SIG-M5 treated with dmso at 0.1 percent for 504 hours (cell line): ENCODE results near the gene PPRC1.
A peak's percentile ranks its signal among the peaks of the same experiment; 100 is the strongest.

Experiments
- DNase-seq: peaks from one replicate; lab custom pipeline; 2025; ENCODE audit not compliant: unreplicated experiment; lab: John Stamatoyannopoulos, UW

The PPRC1 gene

DNA sequence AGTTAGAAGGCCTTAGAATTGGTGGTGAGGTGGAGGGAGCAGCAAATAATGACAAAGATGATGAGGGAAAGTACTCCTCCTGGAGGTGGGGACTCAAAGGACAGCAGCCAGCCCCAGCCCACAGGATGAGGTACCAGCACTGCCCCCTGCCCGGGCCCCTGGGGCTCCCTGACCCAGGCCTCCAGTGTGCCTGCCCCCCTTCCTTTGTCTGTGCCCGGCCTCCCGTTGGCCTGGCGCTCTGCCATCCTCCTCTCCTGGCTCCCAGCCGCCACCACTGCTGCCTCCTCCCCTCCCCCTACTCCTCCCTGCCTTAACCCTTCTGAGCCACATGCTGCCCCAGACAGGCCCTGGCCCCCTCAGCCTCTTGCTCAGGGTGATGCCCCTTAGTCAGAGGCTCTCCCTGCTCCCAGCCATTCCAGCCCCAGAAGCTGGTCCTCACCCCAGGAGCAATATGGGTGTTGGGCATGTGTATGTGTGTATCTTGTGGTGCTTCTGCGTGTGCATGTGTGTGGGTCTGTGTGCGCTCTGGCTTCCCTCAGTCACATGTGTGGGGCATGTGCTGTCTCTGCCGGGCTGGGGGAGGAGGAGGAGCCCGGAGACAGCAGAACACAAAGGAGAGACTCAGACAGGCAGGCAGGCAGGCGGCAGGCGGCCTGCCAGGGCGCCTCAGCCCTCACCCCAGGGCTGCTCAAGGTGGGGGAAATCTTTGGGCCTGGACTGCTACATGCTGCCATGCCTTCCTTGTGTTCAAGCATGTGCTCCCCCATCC lies 15.3 kb upstream of the PPRC1 start:
- peak; percentile 41 for DNase-seq

DNA sequence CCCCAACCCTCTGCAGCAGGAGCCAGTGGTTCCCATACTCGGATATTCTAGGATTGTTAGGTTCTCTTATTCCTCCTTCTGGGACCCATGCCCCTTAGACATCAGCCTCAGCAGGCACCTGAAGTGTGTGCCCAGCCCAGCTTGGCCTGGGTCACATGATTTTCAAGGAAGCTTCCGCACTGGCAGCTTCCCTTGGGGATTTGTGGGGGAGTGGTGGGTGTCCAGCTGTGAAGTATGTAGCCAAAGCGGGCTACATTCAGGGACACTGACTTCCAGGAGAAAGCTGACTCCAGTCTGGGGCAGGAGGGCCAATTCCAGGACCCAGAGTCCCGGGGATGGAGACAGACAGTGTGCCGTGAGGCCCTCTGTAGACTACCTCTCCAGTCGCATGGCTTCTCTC lies 14.0 kb upstream of the PPRC1 start:
- DNase-seq = no peak

DNA sequence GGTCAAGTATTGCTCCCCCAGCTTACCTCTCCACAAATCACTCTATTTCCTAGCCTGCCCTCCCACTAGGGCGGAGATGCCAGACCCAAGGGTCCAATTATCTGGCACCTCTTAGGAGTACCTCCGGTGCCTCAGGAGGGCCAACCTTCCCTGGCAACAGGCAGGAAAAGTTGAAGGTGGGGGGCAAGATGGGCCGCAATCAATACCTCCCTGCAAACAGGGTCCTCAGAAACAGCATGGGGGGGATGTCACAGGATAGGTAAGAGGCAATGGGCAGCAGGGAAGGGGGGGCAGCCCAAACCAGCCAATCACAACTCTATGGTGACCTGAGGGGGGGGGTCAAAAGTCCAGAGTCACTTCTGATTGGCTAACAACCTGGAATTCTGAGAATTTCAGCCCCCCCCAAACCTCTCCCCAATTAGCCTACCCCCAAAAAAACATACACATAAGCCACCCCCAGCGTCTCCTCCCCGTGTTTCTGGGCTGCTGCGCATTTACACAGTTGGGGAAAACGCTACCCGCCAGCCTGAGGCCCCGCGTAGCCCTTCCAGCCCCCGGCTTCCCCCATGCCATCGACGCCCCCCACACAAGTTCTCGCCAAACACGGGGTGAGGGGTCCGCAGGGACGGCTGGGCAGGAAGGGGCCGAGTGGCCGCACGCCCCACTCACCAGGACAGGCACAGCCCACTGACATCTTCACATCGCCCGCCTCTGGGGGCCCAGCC lies 13.3 kb upstream of the PPRC1 start:
- DNase-seq = peak; percentile 50

DNA sequence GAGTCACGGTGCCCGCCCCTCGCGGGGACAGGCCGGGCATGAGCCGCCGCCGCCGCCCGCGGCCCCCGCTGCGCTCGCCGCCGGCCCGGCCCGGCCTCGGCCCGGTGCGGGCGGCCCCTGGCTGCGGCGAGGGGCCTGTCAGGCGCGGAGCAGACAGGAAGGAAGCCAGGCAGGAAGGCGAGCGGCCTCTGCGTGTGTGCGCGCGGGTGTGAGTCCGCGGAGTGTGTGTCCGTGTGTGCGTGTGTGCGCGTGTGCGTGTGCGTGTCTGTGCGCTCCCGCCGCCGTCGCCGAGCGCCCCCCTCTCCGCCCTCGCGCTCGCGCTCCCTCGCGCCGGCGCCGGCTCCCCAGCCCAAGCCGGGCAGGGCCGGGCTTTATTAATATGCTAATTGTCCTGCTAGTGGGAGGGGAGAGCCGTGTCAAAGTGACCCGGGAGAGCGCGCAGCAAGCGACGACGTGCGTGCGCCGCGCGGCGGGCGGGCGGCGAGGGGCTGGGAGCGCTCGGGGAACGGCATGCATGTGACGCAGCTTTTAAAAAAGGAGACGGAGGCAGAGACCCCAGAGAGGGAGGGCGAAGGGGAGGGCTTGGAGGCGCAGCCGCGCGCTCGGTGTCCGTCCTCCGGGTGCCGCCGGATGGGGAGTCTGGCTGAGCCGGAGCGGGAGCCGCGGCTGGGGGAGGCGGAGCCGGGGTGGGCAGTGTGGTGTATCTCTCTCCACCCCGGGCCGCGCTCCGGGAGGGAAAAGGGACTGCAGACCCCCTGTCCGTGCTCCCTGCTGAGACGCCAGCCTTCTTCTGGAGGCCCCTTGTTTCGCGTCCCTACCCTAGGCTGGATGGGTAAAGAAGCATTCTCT lies 12.5 kb upstream of the PPRC1 start, which contains the start of gene LDB1:
TSS of gene LDB1 (minus strand) at position 227 of the 849 bp plus-strand sequence. CDS start 258 bp downstream, outside the sequence.
- DNase-seq = peak; percentile 77

DNA sequence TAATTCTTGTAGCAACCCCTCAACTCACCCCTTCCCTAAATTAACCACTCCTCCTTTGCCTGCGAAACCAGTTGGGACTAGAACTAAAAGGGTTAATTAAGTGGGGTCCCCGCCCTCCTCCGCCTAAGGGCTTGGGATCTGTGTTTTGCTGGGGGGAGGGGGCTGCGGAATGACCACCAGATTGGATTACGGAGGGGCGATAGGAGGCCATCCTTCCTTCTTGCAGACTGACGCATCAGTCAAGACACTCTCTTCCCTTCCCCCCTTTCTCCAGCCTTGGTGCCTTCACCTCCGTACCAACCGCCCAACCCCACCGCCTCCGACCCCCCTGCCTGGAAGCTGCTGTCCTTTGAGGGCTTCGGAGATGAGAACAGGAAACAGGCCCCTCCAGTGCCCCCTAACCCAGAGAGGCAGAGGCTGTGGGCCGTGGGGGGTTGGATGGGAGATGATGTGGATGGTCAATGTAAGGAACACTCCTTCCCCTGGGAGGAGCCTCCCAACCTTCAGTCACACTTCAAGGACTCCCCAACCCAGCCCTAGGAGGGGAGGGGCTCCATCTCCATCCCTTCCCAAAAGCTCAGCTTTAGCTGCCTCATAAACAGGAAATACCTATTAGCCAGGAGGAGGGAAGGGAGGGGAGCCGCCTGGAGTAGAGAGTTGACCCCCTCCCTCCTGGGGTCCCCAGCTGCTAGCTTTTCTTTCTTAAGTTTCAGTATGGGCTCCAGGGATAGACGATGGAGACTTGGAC lies 11.7 kb upstream of the PPRC1 start:
- peak; percentile 24 for DNase-seq

DNA sequence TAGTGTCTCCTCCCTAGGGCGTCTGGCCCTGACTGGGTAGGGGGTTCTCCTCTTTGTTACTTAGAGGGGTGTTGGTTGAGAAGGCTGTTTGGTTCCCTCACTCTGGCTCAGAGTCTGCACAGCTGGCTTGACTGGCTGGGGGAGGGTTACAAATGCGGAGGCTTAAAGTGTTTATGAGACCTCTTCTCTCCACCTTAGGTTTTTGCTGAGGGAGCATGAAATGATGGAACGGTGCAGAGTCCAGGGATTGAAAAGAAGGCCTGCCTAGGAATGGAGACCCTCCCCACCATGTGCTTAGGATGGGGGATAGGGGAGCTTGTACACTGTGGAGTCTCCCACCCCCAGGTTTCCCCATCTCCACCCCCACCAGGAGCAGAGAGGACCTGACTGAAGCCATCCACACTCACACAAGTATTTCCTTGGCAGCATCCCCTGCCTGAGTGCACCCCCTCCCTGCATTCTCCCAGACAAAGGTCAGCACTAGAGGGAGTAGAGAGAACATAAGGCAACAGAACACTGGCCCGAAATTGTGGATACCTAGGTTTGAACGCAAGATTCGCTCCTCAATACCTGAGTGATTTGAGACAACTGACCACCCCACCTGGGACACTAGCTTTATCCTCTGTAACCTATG lies 11.0 kb upstream of the PPRC1 start:
- DNase-seq = no peak

DNA sequence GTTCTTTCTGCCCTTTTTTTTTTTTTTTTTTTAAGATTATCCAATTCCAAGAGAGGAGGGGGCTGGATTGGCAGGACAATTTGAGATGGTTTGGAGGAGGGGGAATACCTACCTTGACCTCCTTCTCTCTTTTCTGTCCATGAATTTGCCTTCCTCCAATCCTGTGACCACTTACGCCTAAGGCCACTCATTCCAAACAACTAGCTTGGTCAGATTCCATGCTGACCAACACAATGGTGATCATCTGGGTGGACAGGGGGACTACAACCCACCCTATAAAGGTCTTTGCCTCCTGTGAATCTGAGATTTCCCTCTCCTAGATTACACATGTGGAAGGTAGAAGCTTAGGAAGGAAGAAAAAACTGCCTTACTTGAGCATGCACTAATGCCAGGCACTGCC lies 10.4 kb upstream of the PPRC1 start:
- no peak for DNase-seq

DNA sequence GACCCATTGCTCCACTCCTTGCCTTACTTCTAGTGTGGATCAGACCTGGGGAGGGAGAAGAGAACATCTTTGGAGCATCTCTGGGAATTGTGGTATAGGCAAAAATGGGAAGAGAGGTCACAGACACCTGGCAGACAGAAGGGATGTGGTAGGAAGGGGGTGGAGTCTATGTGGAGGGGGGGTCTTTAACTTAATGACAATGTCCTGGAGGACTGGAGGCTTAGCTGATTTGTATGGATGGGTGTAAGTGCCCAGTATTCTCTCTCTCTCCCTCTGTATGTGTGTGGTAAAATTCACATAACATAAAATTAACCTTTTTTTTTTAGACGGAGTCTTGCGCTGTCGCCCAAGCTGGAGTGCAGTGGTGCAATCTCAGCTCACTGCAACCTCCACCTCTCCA lies 9.6 kb upstream of the PPRC1 start:
- no peak for DNase-seq

DNA sequence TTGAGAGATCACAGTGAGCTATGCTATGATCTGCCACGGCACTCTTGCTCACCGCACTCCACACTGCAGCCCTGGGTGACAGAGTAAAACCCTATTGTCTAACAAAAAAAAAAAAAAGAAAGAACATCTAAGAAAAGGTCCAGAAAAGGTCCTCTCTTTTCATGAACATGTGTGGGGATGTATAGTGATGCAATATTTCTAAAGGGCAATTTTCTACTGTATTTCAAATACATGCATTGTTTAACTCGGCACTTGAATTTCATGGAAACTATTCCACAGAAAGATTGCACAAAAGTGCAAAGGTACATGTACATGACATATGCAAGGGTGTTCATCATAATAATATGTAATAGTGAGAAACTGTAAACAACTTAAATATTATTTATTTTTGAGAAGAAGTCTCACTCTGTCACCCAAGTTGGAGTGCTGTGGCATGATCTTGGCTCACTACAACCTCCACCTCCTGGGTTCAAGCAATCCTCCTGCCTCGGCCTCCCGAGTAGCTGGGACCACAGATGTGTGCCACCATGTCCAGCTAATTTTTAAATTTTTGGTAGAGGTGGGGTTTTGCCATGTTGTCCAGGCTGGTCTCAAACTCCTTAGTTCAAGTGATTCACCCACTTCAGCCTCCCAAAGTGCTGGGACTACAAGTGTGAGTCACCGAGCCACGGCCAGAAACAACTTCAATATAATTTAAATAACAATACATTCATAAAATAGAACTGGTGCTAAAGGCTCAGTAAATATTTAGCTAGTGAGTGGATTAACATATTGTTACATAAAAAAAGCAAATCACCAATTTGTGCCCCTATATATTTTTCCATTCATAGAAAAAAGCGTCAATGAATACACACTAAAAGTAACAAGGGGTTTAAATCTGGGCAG lies 1.3 kb upstream of the PPRC1 start:
- no peak for DNase-seq

DNA sequence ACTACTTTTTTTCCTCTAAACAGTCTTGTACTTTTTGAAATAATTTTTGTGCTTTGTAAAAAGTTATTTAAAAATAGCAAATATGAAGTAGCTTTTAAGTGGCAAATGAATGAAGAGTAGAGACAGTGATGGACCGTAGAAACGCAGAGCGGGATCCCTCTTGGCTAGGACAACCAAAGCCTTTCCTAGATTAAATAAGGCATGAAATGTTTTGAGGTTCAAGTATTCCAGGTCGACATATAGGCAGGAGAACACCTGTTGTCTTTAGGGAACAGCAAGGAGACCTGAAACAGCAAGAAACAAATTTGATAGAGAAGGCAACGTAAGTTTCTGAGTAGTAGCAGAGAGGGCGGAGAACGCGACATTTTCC lies 662 bp upstream of the PPRC1 start:
- no peak for DNase-seq

DNA sequence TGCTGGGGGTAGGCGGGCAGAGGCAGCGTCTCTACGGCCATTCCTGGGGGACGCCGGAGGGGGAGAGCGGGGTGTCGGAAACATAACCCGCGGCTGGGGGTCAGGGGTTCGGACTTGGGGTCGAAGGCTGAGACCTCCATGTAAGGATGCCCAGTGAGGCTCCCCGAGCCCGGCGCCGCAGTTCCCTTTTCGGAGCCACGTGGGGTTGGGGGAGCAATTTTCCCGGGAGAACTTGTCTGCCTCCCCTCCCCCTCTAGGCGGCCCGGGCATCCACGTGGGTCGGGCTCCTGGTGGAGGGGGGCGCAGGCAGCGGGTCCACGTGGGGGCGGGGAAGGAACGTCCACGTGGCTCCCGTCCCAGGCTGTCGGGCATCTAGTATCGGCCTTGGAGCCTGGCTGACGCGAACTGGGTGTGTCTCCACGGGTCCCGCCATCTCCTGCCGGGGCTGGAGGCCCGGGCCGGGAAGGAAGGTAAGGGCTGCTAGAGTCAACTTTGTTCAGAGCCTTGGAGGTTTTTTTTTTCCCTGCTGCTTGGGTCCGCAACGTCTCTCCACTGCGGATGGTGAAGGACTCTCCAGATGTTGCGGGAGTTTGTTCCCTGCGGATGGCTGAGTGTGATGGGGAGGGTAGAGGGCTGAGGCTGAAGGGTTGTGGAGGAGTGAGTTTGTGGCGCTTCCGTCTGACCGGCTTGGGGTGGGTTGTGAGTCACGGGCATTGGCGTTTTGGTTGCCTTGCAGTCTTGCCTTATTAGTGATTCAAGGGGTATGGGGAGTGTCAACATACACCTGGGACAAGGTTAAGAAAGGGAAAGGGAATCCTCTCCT lies 744 bp downstream of the PPRC1 start:
- peak; percentile 71 for DNase-seq

DNA sequence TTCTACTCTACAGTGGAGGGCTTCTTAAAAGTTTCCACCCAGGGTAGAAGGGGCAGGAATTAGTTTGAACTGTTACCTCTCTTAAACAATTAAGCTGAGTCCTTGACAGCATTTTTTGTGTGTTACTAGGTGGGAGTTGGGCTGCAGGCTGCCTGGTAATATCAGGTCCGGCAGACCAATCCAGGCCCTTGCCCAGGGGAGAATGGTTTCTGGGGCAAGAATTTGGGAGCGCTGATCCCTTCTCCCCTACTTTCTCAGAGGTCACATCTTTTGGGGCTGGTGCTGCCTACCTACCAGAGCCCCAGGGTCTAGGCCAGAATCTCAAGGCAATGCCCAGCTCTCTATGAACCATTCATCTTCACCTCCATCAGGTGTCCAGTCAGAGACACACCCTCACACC lies 1.6 kb downstream of the PPRC1 start:
- no peak for DNase-seq

DNA sequence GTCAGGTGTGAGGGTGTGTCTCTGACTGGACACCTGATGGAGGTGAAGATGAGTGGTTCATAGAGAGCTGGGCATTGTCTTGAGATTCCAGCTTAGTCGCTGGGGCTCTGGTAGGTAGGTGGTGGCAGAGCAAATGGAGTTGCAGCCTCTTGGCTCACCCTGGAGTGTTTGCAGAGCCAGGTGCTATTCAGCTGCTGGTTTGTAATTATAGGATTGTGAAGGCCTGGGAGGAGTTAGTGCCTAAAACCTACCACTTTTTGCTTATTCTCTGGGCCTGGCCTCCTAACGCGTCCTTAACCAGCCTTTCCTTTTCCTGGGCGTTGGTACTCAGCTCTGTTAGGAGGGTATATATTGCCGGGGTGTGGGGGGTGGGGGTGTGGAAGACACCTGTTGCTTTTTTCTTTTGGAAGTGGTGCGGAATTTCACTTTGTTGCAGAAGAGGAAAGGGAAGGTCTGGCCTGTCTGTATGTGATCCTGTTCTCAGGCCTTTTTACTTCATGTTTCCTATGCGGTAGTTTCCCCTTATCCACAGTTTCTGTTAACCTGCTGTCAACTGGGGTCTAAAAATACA lies 3.2 kb downstream of the PPRC1 start:
- DNase-seq = no peak

DNA sequence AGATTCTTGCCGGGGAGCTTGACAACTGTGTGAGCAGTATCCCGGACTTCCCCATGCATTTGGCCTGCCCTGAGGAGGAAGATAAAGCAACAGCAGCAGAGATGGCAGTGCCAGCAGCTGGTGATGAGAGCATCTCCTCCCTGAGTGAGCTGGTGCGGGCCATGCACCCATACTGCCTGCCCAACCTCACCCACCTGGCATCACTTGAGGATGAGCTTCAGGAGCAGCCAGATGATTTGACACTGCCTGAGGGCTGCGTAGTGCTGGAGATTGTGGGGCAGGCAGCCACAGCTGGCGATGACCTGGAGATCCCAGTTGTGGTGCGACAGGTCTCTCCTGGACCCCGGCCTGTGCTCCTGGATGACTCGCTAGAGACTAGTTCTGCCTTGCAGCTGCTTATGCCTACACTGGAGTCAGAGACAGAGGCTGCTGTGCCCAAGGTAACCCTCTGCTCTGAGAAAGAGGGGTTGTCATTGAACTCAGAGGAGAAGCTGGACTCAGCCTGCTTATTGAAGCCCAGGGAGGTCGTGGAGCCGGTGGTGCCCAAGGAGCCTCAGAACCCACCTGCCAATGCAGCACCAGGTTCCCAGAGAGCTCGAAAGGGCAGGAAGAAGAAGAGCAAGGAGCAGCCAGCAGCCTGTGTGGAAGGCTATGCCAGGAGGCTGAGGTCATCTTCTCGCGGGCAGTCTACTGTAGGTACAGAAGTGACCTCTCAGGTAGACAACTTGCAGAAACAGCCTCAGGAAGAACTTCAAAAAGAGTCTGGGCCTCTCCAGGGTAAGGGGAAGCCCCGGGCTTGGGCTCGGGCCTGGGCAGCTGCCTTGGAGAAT lies 6.7 kb downstream of the PPRC1 start:
- no peak for DNase-seq

DNA sequence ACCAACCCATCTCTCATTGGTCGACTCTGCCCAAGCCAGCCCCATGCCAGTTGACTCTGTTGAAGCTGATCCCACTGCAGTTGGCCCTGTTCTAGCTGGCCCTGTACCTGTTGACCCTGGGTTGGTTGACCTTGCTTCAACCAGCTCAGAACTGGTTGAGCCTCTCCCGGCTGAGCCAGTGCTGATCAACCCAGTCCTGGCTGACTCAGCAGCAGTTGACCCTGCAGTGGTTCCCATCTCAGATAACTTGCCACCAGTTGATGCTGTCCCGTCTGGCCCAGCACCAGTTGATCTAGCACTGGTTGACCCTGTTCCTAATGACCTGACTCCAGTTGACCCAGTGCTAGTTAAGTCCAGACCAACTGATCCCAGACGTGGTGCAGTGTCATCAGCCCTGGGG lies 7.4 kb downstream of the PPRC1 start:
- DNase-seq = no peak

DNA sequence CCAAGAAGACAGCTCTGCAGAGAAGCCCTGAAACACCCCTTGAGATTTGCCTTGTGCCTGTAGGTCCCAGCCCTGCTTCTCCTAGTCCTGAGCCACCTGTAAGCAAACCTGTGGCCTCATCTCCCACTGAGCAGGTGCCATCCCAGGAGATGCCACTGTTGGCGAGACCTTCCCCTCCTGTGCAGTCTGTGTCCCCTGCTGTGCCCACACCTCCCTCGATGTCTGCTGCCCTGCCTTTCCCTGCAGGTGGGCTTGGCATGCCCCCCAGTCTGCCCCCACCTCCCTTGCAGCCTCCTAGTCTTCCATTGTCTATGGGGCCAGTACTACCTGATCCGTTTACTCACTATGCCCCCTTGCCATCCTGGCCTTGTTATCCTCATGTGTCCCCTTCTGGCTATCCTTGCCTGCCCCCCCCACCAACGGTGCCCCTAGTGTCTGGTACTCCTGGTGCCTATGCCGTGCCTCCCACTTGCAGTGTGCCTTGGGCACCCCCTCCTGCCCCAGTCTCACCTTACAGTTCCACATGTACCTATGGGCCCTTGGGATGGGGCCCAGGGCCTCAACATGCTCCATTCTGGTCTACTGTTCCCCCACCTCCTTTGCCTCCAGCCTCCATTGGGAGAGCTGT lies 8.2 kb downstream of the PPRC1 start:
- no peak for DNase-seq

DNA sequence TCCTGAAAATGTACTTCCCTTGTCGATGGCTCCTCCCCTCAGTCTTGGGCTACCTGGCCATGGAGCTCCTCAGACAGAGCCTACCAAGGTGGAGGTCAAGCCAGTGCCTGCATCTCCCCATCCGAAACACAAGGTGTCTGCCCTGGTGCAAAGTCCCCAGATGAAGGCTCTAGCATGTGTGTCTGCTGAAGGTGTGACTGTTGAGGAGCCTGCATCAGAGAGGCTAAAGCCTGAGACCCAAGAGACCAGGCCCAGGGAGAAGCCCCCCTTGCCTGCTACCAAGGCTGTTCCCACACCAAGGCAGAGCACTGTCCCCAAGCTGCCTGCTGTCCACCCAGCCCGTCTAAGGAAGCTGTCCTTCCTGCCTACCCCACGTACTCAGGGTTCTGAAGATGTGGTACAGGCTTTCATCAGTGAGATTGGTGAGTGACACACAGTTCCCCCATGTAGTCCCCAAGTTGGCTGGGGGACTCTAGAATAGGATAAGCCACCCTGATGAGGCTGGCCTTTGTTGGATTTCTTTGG lies 8.8 kb downstream of the PPRC1 start:
- no peak for DNase-seq
